MCF 10A (cell line): ENCODE results near the gene EIF2S2. TPM values are rescaled to one million over a fixed set of nuclear protein-coding genes. Genes with fewer than 3 reads are reported as not detected.

Source experiments
- BruUV-seq: library from RNA; stranded (reverse); fragments of 400-500 nt; replicated peaks from 2 replicates; lab custom pipeline; 2021; lab: Mats Ljungman, UMichigan
- CTCF ChIA-PET: fragments of 300-600 bp; sonication (Branson Sonifier 250); formaldehyde crosslinking; extraction: SDS; loops from one replicate; lab custom pipeline; 2021; ENCODE audit warnings: antibody characterized with exemption, inconsistent platforms; lab: Yijun Ruan, JAX
- POLR2A ChIA-PET: fragments of 300-600, 350-650 bp; sonication (Branson Sonifier 250); formaldehyde crosslinking; extraction: SDS; loops from one replicate; lab custom pipeline; 2020; ENCODE audit warnings: antibody characterized with exemption, inconsistent platforms; lab: Yijun Ruan, JAX
- DNase-seq: peaks from one replicate; pipeline ENCODE4 v3.0.0-alpha.2; 2018; ENCODE audit not compliant: unreplicated experiment
- H3K27ac Mint-ChIP-seq: one replicate; pipeline ENCODE4 v1.8.0; 2022; ENCODE audit warnings: mild to moderate bottlenecking, low read depth, mixed read lengths; ENCODE audit not compliant: unreplicated experiment
- H3K27me3 Mint-ChIP-seq: one replicate; pipeline ENCODE4 v1.8.0; 2022; ENCODE audit warnings: mixed read lengths; ENCODE audit not compliant: insufficient read depth, unreplicated experiment
- H3K36me3 Mint-ChIP-seq: one replicate; pipeline ENCODE4 v1.8.0; 2022; ENCODE audit warnings: mild to moderate bottlenecking, moderate library complexity, mixed read lengths; ENCODE audit not compliant: insufficient read depth, unreplicated experiment
- H3K4me1 Mint-ChIP-seq: one replicate; pipeline ENCODE4 v1.8.0; 2022; ENCODE audit warnings: mixed read lengths; ENCODE audit not compliant: insufficient read depth, unreplicated experiment
- H3K4me3 Mint-ChIP-seq: one replicate; pipeline ENCODE4 v1.8.0; 2022; ENCODE audit warnings: mild to moderate bottlenecking, moderate library complexity, mixed read lengths; ENCODE audit not compliant: unreplicated experiment
- H3K9me3 Mint-ChIP-seq: one replicate; pipeline ENCODE4 v1.8.0; 2022; ENCODE audit warnings: mixed read lengths; ENCODE audit not compliant: unreplicated experiment
- CTCF ChIP-seq: fragments of 200-600 bp; IDR thresholded peaks from one replicate; pipeline ENCODE4 v1.8.0; 2022; ENCODE audit warnings: antibody characterized with exemption, mild to moderate bottlenecking; ENCODE audit not compliant: unreplicated experiment
- intact Hi-C: fragments of 100-400 bp; cut with micrococcal nuclease; formaldehyde crosslinking; loops from 2 replicates; pipeline ENCODE4 v1.14.1; 2022
- total RNA-seq: library from RNA; stranded (reverse); gene quantifications from 2 replicates; pipeline ENCODE4 v1.2.3, GENCODE V29; 2022

The EIF2S2 gene
- total RNA-seq, 1 experiment from 2014 or later: 191 TPM

DNA sequence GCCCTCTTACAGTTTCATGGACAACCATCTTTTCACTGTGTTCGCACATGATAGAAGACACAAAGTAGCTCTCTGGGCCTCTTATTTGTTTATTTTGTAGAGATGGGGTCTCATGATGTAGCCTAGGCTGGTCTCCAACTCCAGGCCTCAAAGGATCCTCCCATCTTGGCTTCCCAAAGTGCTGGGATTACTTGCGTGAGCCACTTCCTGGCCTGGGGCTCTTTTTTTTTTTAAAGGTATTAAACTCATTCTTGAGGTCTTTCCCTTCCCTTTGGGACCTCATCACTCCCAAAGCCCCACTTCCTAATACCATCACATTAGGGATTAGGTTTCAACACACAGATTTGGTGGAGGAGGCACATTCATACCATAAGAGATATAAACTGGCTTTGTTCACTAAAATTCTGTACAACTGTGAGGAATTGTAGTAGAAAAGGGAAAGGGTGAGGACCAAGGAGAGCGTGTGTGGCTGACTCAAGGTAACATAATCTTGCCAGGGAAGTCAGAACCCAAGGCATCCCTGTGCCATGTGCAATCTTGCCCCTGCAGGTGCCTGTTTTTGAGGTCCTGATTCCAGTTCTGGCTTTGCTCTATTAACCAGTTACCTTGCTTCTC is 45.5 kb downstream of the EIF2S2 start:
- ChIA-PET POLR2A (interaction anchor here (1.4 kb wide), 1 partner anchor 400 kb away, joined by 4 read pairs; the partner anchor contains the start of gene ACTL10), CTCF (interaction anchor here (0.6 to 5.4 kb wide), 4 partner anchors 17 to 400 kb away, joined by 3 to 37 read pairs (median 4); partner anchors contain the start of gene ACTL10)

GRCh38 chr20:34065260-34065659 is 46.8 kb downstream of the EIF2S2 start:
- peaks cover 19% of the 10 kb centered on the region for H3K36me3 Mint-ChIP-seq
- ChIA-PET POLR2A (interaction anchor here (0.6 kb wide), 1 partner anchor 1163 kb away, joined by 3 read pairs; no protein-coding TSS in a partner anchor), CTCF (interaction anchor here (0.6 to 1.0 kb wide), 6 partner anchors 9 to 608 kb away, joined by 3 to 4 read pairs (median 3); partner anchors contain the start of gene ACTL10)
- peak overlapping the region; percentile 59 for H3K27ac Mint-ChIP-seq
- no peaks in the 10 kb centered on the region for H3K27me3 Mint-ChIP-seq
- no TSS peak for BruUV-seq
- H3K9me3 Mint-ChIP-seq: no peaks in the 10 kb centered on the region
- no peak for TF ChIP-seq CTCF
- DNase-seq: peak; percentile 26
- H3K4me1 Mint-ChIP-seq: peaks cover 30% of the 10 kb centered on the region
- intact Hi-C loops: loop anchor here (5.0 to 10.0 kb wide), 4 partner anchors 70 to 398 kb away; partner anchors contain the start of genes ACTL10 and RALY
- H3K4me3 Mint-ChIP-seq: no peak overlapping the region

More for the DNA sequence above, 45.5 kb downstream of the EIF2S2 start:
- intact Hi-C loops: loop anchor here (5.0 to 10.0 kb wide), 4 partner anchors 72 to 399 kb away; partner anchors contain the start of genes ACTL10 and RALY
- H3K9me3 Mint-ChIP-seq: no peaks in the 10 kb centered on the region
- H3K36me3 Mint-ChIP-seq: peaks cover 18% of the 10 kb centered on the region
- BruUV-seq: no TSS peak
- peak; percentile 46 for DNase-seq
- no peak for TF ChIP-seq CTCF
- H3K4me3 Mint-ChIP-seq: no peak overlapping the region
- no peaks in the 10 kb centered on the region for H3K27me3 Mint-ChIP-seq
- no peak overlapping the region for H3K27ac Mint-ChIP-seq
- peaks cover 30% of the 10 kb centered on the region for H3K4me1 Mint-ChIP-seq

GRCh38 chr20:34064286-34064685 is 47.8 kb downstream of the EIF2S2 start:
- no peaks in the 10 kb centered on the region for H3K9me3 Mint-ChIP-seq
- no TSS peak for BruUV-seq
- H3K27me3 Mint-ChIP-seq: no peaks in the 10 kb centered on the region
- POLR2A ChIA-PET: interaction anchor here (0.6 to 0.9 kb wide), 2 partner anchors 19 to 270 kb away, joined by 3 read pairs; no protein-coding TSS in a partner anchor
- CTCF ChIA-PET: interaction anchor here (0.6 to 2.6 kb wide), 3 partner anchors 23 to 490 kb away, joined by 3 to 9 read pairs (median 4); no protein-coding TSS in a partner anchor
- no peak overlapping the region for H3K4me3 Mint-ChIP-seq
- intact Hi-C loops: loop anchor here (10.0 kb wide), 1 partner anchor 69 kb away; the partner anchor contains the start of gene RALY
- H3K4me1 Mint-ChIP-seq: peaks cover 30% of the 10 kb centered on the region
- H3K36me3 Mint-ChIP-seq: peaks cover 19% of the 10 kb centered on the region
- DNase-seq: no peak
- TF ChIP-seq CTCF: no peak
- H3K27ac Mint-ChIP-seq: no peak overlapping the region
